ENCODE data around the gene RPS10. TPM values are rescaled to one million over a fixed set of nuclear protein-coding genes. Genes with fewer than 3 reads are reported as not detected.

RPS10 gene
- polyA plus RNA-seq, 1 donor (not counting 4 experiments of a cell fraction or from before 2014, with no cell fraction given): 2,818 TPM

GRCh38 chr6:34396518-34396917 lies 29.4 kb downstream of the RPS10 start:
- H3K9me3 ChIP-seq (ENCODE audit: control insufficient read depth, low read depth, low read length): no peaks in the 10 kb centered on the region
- no peak overlapping the region for H2AFZ ChIP-seq (ENCODE audit: control insufficient read depth, low read length)
- H3K79me2 ChIP-seq (ENCODE audit: control insufficient read depth, insufficient read depth, low read length): peaks cover 7% of the 10 kb centered on the region
- TF ChIP-seq, protein P1, sequence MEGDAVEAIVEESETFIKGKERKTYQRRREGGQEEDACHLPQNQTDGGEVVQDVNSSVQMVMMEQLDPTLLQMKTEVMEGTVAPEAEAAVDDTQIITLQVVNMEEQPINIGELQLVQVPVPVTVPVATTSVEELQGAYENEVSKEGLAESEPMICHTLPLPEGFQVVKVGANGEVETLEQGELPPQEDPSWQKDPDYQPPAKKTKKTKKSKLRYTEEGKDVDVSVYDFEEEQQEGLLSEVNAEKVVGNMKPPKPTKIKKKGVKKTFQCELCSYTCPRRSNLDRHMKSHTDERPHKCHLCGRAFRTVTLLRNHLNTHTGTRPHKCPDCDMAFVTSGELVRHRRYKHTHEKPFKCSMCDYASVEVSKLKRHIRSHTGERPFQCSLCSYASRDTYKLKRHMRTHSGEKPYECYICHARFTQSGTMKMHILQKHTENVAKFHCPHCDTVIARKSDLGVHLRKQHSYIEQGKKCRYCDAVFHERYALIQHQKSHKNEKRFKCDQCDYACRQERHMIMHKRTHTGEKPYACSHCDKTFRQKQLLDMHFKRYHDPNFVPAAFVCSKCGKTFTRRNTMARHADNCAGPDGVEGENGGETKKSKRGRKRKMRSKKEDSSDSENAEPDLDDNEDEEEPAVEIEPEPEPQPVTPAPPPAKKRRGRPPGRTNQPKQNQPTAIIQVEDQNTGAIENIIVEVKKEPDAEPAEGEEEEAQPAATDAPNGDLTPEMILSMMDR (optimal IDR thresholded peaks at IDR 0.05 in 1 of 3, IDR thresholded peaks at IDR 0.05 in 1 of 3, conservative IDR thresholded peaks at IDR 0.05 in 1 of 3; ENCODE audit: extremely low read depth in 1 of 3, insufficient read depth in 2 of 3, low read length in 3 of 3): no peak
- TF ChIP-seq EZH2 (IDR thresholded peaks at IDR 0.05; ENCODE audit: low read length): no peak
- H3K9me1 ChIP-seq (ENCODE audit: control insufficient read depth, extremely low read depth, insufficient read depth, low read length): no peaks in the 10 kb centered on the region
- H3K27me3 ChIP-seq (ENCODE audit: control insufficient read depth, extremely low read depth, insufficient read depth, low read length): no peaks in the 10 kb centered on the region
- no peak overlapping the region for H3K9ac ChIP-seq (ENCODE audit: control insufficient read depth, extremely low read depth, insufficient read depth, low read length)
- H3K4me3 ChIP-seq (ENCODE audit: control insufficient read depth in 2 of 3, extremely low read depth in 1 of 3, insufficient read depth in 2 of 3, low read depth in 1 of 3, low read length in 3 of 3): no peak overlapping the region
- H3K27ac ChIP-seq (ENCODE audit: control insufficient read depth, insufficient read depth, low read length): no peak overlapping the region
- no peaks in the 10 kb centered on the region for H4K20me1 ChIP-seq (ENCODE audit: control insufficient read depth, extremely low read depth, insufficient read depth, low read length)
- no peak overlapping the region for H3K4me2 ChIP-seq (ENCODE audit: control insufficient read depth, extremely low read depth, insufficient read depth, low read depth, low read length)
- DNase-seq (ENCODE audit: low read depth, low spot score) (no peak), FAIRE-seq (no peak)
- no peaks in the 10 kb centered on the region for H3K36me3 ChIP-seq (ENCODE audit: control insufficient read depth in 2 of 2, extremely low read depth in 1 of 2, insufficient read depth in 2 of 2, low read length in 2 of 2)
- peaks cover 6% of the 10 kb centered on the region for H3K4me1 ChIP-seq (ENCODE audit: control insufficient read depth, extremely low read depth, insufficient read depth, low read length)
- dilution Hi-C loops (cut with MboI; ENCODE audit: extremely low pct_ligation_motif_present, low sequenced_read_pairs): no loop called here

DNA sequence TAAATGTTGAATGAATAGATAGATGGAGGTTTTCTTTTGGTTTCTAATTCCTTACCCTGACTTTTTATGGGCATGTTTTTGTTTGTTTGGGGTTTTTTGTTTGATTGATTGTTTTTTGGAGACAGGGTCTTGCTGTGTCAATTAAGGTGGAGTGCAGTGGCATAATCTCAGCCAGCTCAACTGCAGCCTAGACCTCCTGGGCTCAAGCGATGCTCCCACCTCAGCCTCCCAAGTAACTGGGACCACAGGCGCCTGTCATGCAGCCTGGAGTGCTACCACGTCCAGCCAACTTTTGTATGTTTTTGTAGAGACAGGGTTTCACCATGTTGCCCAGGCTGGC lies 31.9 kb downstream of the RPS10 start:
- Histone ChIP-seq H3K27ac (ENCODE audit: control insufficient read depth, insufficient read depth, low read length) (no peak overlapping the region), H3K79me2 (ENCODE audit: control insufficient read depth, insufficient read depth, low read length) (peaks cover 32% of the 10 kb centered on the region), H3K9me3 (ENCODE audit: control insufficient read depth, low read depth, low read length) (no peaks in the 10 kb centered on the region), H3K4me3 (ENCODE audit: control insufficient read depth in 2 of 3, extremely low read depth in 1 of 3, insufficient read depth in 2 of 3, low read depth in 1 of 3, low read length in 3 of 3) (no peak overlapping the region), H2AFZ (ENCODE audit: control insufficient read depth, low read length) (no peak overlapping the region), H3K36me3 (ENCODE audit: control insufficient read depth in 2 of 2, extremely low read depth in 1 of 2, insufficient read depth in 2 of 2, low read length in 2 of 2) (no peaks in the 10 kb centered on the region), H4K20me1 (ENCODE audit: control insufficient read depth, extremely low read depth, insufficient read depth, low read length) (no peaks in the 10 kb centered on the region), H3K27me3 (ENCODE audit: control insufficient read depth, extremely low read depth, insufficient read depth, low read length) (no peaks in the 10 kb centered on the region), H3K4me1 (ENCODE audit: control insufficient read depth, extremely low read depth, insufficient read depth, low read length) (peaks cover 11% of the 10 kb centered on the region), H3K9ac (ENCODE audit: control insufficient read depth, extremely low read depth, insufficient read depth, low read length) (no peak overlapping the region), H3K9me1 (ENCODE audit: control insufficient read depth, extremely low read depth, insufficient read depth, low read length) (no peaks in the 10 kb centered on the region), H3K4me2 (ENCODE audit: control insufficient read depth, extremely low read depth, insufficient read depth, low read depth, low read length) (no peak overlapping the region)
- TF ChIP-seq, protein P1 (optimal IDR thresholded peaks at IDR 0.05 in 1 of 3, IDR thresholded peaks at IDR 0.05 in 1 of 3, conservative IDR thresholded peaks at IDR 0.05 in 1 of 3; ENCODE audit: extremely low read depth in 1 of 3, insufficient read depth in 2 of 3, low read length in 3 of 3): no peak
- TF ChIP-seq EZH2 (IDR thresholded peaks at IDR 0.05; ENCODE audit: low read length): no peak
- dilution Hi-C loops (cut with MboI; ENCODE audit: extremely low pct_ligation_motif_present, low sequenced_read_pairs): no loop called here
- DNase-seq (ENCODE audit: low read depth, low spot score) (no peak), FAIRE-seq (no peak)

Data from keratinocyte (primary cell).